AG09309 (cell line): ENCODE measurements around the gene STK33.

ENCODE experiments used
- DNase-seq: peaks from one replicate; pipeline ENCODE4 v3.0.0-alpha.2; 2010; ENCODE audit warnings: low read depth
- H3K4me3 ChIP-seq: 2 replicates; pipeline ENCODE4 v1.5.1; 2011; ENCODE audit warnings: mild to moderate bottlenecking, low read depth, low read length, moderate library complexity; ENCODE audit not compliant: control insufficient read depth
- CTCF ChIP-seq: IDR thresholded peaks from 2 replicates; pipeline ENCODE4 v1.5.1; 2011; ENCODE audit warnings: mild to moderate bottlenecking, low read depth, low read length, inconsistent platforms; ENCODE audit not compliant: insufficient read depth, control insufficient read depth; ENCODE audit errors: missing control alignments

STK33 gene

GRCh38 chr11:8596504-8597046 is 2.5 kb upstream of the STK33 start:
- no peak overlapping the region for H3K4me3 ChIP-seq
- DNase-seq, result no peak
- TF ChIP-seq CTCF, result no peak

DNA sequence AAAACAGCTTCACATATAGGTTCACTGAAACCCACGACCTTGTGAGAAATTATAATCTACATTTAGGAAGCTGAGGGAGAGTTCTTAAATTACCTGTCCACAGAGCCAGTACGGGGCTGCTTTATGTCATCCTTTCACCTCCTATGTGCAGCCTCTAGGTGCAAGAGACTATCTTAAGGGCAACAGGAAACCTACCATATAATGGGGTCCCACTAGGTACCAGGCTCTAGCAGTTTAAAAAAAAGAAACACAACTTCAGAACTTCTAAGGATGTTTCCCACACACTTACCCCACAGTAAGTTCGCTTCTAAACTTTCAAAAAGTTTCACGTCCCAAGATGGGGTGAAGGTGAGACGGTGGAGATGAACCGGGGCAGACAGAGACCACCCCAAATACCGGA is 573 bp downstream of the STK33 start:
- no peak for TF ChIP-seq CTCF
- DNase-seq, result no peak
- peak overlapping the region; percentile 26; the same call in 1 of the 2 replicates for H3K4me3 ChIP-seq

- DNase-seq, result no peak
- no peak for TF ChIP-seq CTCF
- no peak overlapping the region for H3K4me3 ChIP-seq
These were observed 6.1 kb downstream of the STK33 start for GRCh38 chr11:8587915-8588314.

GRCh38 chr11:8586805-8587204 is 7.2 kb downstream of the STK33 start:
- DNase-seq, result no peak
- no peak overlapping the region for H3K4me3 ChIP-seq
- TF ChIP-seq CTCF, result no peak

GRCh38 chr11:8586184-8586583 is 7.8 kb downstream of the STK33 start:
- no peak for DNase-seq
- no peak overlapping the region for H3K4me3 ChIP-seq
- no peak for TF ChIP-seq CTCF

GRCh38 chr11:8584511-8584910 is 9.5 kb downstream of the STK33 start:
- TF ChIP-seq CTCF, result no peak
- no peak for DNase-seq
- no peak overlapping the region for H3K4me3 ChIP-seq

GRCh38 chr11:8584082-8584481 is 9.9 kb downstream of the STK33 start:
- TF ChIP-seq CTCF, result no peak
- DNase-seq, result no peak
- H3K4me3 ChIP-seq, result no peak overlapping the region
